ENCODE results near the gene EPB41L3.

DNA sequence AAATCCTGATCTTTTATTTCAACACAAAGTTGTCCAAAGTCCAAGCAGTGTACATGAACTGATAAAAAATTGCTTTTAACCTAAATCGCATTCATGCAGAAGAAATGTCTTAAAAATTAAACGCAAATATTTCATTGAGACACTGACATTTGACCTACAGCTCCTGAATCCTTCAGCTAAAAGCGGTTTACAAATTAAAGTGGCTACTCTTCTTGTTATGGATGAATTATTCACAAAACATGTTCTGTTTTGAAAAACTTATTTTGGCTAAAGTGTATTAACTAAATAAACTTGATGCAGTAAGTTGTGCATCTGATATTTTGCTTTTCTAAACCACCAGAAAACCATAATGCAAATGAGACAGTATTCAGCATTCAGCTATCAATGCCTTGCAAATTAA, 2.2 kb downstream of the EPB41L3 start:
- no peak for TF ChIP-seq BHLHE40 (IDR thresholded peaks at IDR 0.05; ENCODE audit: borderline replicate concordance in 1 of 2, low read depth in 2 of 2, low read length in 1 of 2)
- TF ChIP-seq, protein P1, sequence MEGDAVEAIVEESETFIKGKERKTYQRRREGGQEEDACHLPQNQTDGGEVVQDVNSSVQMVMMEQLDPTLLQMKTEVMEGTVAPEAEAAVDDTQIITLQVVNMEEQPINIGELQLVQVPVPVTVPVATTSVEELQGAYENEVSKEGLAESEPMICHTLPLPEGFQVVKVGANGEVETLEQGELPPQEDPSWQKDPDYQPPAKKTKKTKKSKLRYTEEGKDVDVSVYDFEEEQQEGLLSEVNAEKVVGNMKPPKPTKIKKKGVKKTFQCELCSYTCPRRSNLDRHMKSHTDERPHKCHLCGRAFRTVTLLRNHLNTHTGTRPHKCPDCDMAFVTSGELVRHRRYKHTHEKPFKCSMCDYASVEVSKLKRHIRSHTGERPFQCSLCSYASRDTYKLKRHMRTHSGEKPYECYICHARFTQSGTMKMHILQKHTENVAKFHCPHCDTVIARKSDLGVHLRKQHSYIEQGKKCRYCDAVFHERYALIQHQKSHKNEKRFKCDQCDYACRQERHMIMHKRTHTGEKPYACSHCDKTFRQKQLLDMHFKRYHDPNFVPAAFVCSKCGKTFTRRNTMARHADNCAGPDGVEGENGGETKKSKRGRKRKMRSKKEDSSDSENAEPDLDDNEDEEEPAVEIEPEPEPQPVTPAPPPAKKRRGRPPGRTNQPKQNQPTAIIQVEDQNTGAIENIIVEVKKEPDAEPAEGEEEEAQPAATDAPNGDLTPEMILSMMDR (IDR thresholded peaks at IDR 0.05 in 2 of 3, conservative IDR thresholded peaks at IDR 0.05 in 1 of 3; ENCODE audit: control insufficient read depth in 2 of 3, extremely low read depth in 1 of 3, insufficient read depth in 1 of 3, low read depth in 3 of 3, low read length in 3 of 3): no peak
- TF ChIP-seq SP1 (IDR thresholded peaks at IDR 0.05; ENCODE audit: low read depth, low read length): no peak
- TF ChIP-seq JUND (IDR thresholded peaks at IDR 0.05; ENCODE audit: low read depth, low read length): no peak
- no peak for TF ChIP-seq TAF1 (IDR thresholded peaks at IDR 0.05; ENCODE audit: borderline replicate concordance, low read depth, low read length)
- no peak for TF ChIP-seq ZNF24 (IDR thresholded peaks at IDR 0.05)
- no peak for TF ChIP-seq CREB1 (IDR thresholded peaks at IDR 0.05; ENCODE audit: low read depth)
- no peak for TF ChIP-seq NR2F1 (conservative IDR thresholded peaks at IDR 0.05)
- no peak for TF ChIP-seq E2F4 (IDR thresholded peaks at IDR 0.05; ENCODE audit: low read depth, low read length)

Data from GM12878 (cell line).